ENCODE results near the gene GET4. TPM values are rescaled to one million over a fixed set of nuclear protein-coding genes. Genes with fewer than 3 reads are reported as not detected.

GET4 gene
- total RNA-seq, 1 experiment from 2014 or later: 130 TPM

- H3K4me3 Mint-ChIP-seq (ENCODE audit: unreplicated experiment): no peak overlapping the region
- no peak for TF ChIP-seq CTCF (IDR thresholded peaks at IDR 0.05; ENCODE audit: insufficient read depth in 1 of 2, low read depth in 1 of 2, low read length in 1 of 2, severe bottlenecking in 1 of 2, unreplicated experiment in 1 of 2)
- peaks cover 3% of the 10 kb centered on the region for H3K36me3 ChIP-seq (ENCODE audit: control insufficient read depth, insufficient read depth, low read length)
- H3K9me3 Mint-ChIP-seq (ENCODE audit: unreplicated experiment): no peaks in the 10 kb centered on the region
- ChIA-PET CTCF (no interaction called here), POLR2A (no interaction called here)
- BruUV-seq (replicated peaks): no TSS peak
- intact Hi-C loops (cut with micrococcal nuclease; ENCODE audit: unreplicated experiment): no loop called here
- no peaks in the 10 kb centered on the region for H3K27me3 Mint-ChIP-seq (ENCODE audit: insufficient read depth, unreplicated experiment)
- no peaks in the 10 kb centered on the region for H3K27me3 ChIP-seq (replicated peaks; ENCODE audit: control insufficient read depth, insufficient read depth, low read length)
- H3K9me3 ChIP-seq: no peaks in the 10 kb centered on the region
- H3K27ac Mint-ChIP-seq (ENCODE audit: unreplicated experiment): no peak overlapping the region
- DNase-seq: no peak
- H3K36me3 Mint-ChIP-seq (ENCODE audit: insufficient read depth, unreplicated experiment): peaks cover 62% of the 10 kb centered on the region
- H3K4me3 ChIP-seq (ENCODE audit: low read depth, low read length): no peak overlapping the region
- H3K4me1 Mint-ChIP-seq (ENCODE audit: low read depth, unreplicated experiment): no peaks in the 10 kb centered on the region
- no peaks in the 10 kb centered on the region for H3K4me1 ChIP-seq
Measured at GRCh38 chr7:886626-887487, 10.5 kb downstream of the GET4 start.

GRCh38 chr7:887488-887820 lies 11.1 kb downstream of the GET4 start:
- DNase-seq: no peak
- Mint-ChIP-seq H3K36me3 (ENCODE audit: insufficient read depth, unreplicated experiment) (peaks cover 65% of the 10 kb centered on the region), H3K27me3 (ENCODE audit: insufficient read depth, unreplicated experiment) (no peaks in the 10 kb centered on the region), H3K9me3 (ENCODE audit: unreplicated experiment) (no peaks in the 10 kb centered on the region), H3K27ac (ENCODE audit: unreplicated experiment) (no peak overlapping the region), H3K4me3 (ENCODE audit: unreplicated experiment) (no peak overlapping the region), H3K4me1 (ENCODE audit: low read depth, unreplicated experiment) (no peaks in the 10 kb centered on the region)
- Histone ChIP-seq H3K4me3 (ENCODE audit: low read depth, low read length) (no peak overlapping the region), H3K9me3 (no peaks in the 10 kb centered on the region), H3K4me1 (no peaks in the 10 kb centered on the region), H3K27me3 (replicated peaks; ENCODE audit: control insufficient read depth, insufficient read depth, low read length) (no peaks in the 10 kb centered on the region), H3K36me3 (ENCODE audit: control insufficient read depth, insufficient read depth, low read length) (peaks cover 7% of the 10 kb centered on the region)
- intact Hi-C loops (cut with micrococcal nuclease; ENCODE audit: unreplicated experiment): no loop called here
- ChIA-PET POLR2A (no interaction called here), CTCF (no interaction called here)
- BruUV-seq (replicated peaks): no TSS peak
- no peak for TF ChIP-seq CTCF (IDR thresholded peaks at IDR 0.05; ENCODE audit: insufficient read depth in 1 of 2, low read depth in 1 of 2, low read length in 1 of 2, severe bottlenecking in 1 of 2, unreplicated experiment in 1 of 2)

GRCh38 chr7:888081-889024 lies 12.0 kb downstream of the GET4 start:
- no peaks in the 10 kb centered on the region for H3K4me1 Mint-ChIP-seq (ENCODE audit: low read depth, unreplicated experiment)
- Histone ChIP-seq H3K4me1 (no peaks in the 10 kb centered on the region), H3K9me3 (no peaks in the 10 kb centered on the region), H3K27me3 (replicated peaks; ENCODE audit: control insufficient read depth, insufficient read depth, low read length) (no peaks in the 10 kb centered on the region), H3K36me3 (ENCODE audit: control insufficient read depth, insufficient read depth, low read length) (peaks cover 10% of the 10 kb centered on the region), H3K4me3 (ENCODE audit: low read depth, low read length) (no peak overlapping the region)
- peaks cover 66% of the 10 kb centered on the region for H3K36me3 Mint-ChIP-seq (ENCODE audit: insufficient read depth, unreplicated experiment)
- intact Hi-C loops (cut with micrococcal nuclease; ENCODE audit: unreplicated experiment): no loop called here
- CTCF ChIA-PET: no interaction called here
- H3K27me3 Mint-ChIP-seq (ENCODE audit: insufficient read depth, unreplicated experiment): no peaks in the 10 kb centered on the region
- H3K4me3 Mint-ChIP-seq (ENCODE audit: unreplicated experiment): no peak overlapping the region
- no peak for DNase-seq
- no peak for TF ChIP-seq CTCF (IDR thresholded peaks at IDR 0.05; ENCODE audit: insufficient read depth in 1 of 2, low read depth in 1 of 2, low read length in 1 of 2, severe bottlenecking in 1 of 2, unreplicated experiment in 1 of 2)
- POLR2A ChIA-PET: no interaction called here
- no TSS peak for BruUV-seq (replicated peaks)
- peaks cover 7% of the 10 kb centered on the region for H3K9me3 Mint-ChIP-seq (ENCODE audit: unreplicated experiment)
- no peak overlapping the region for H3K27ac Mint-ChIP-seq (ENCODE audit: unreplicated experiment)
